Heart left ventricle (tissue), 16 donors: ENCODE measurements around the gene RAB12. TPM values are rescaled to one million over a fixed set of nuclear protein-coding genes. Genes with fewer than 3 reads are reported as not detected.

Experiments
- ATAC-seq, 4 donors: fragments of 200-7000 bp; cut with Tn5 transposase; one replicate each; pipeline ENCODE4 v1.9.1; 2020 to 2022; ENCODE audit warnings: moderate library complexity in 4 of 4, mild to moderate bottlenecking in 3 of 4, moderate number of reproducible peaks in 1 of 4
- DNase-seq, 5 donors: peaks; one replicate each; pipeline ENCODE4 v3.0.0-alpha.2; 2020
- H3K27ac ChIP-seq, 12 donors: fragments of 200-600 bp; sonication (generic) in 4 of 12; one replicate each; pipeline versions ENCODE4 v1.5.0 to v1.8.0; 2016 to 2022; ENCODE audit warnings: mild to moderate bottlenecking in 2 of 12
- H3K27me3 ChIP-seq, 9 donors: fragments of 200-600 bp; sonication (generic) in 2 of 9; one replicate each; pipeline versions ENCODE4 v1.5.1 to v1.8.0; 2016 to 2022; ENCODE audit warnings: mild to moderate bottlenecking in 3 of 9
- H3K36me3 ChIP-seq, 9 donors: fragments of 200-600 bp; sonication (generic) in 2 of 9; one replicate each; pipeline versions ENCODE4 v1.5.0 to v1.8.0; 2018 to 2022; ENCODE audit warnings: mild to moderate bottlenecking in 2 of 9
- H3K4me1 ChIP-seq, 12 donors: fragments of 200-600 bp; sonication (generic) in 4 of 12; one replicate each; pipeline versions ENCODE4 v1.5.0 to v1.8.0; 2016 to 2022; ENCODE audit warnings: mild to moderate bottlenecking in 3 of 12
- H3K4me3 ChIP-seq, 12 donors: fragments of 200-600 bp; sonication (generic) in 4 of 12; one replicate each; pipeline versions ENCODE4 v1.5.0 to v1.8.0; 2017 to 2022; ENCODE audit warnings: mild to moderate bottlenecking in 9 of 12, moderate library complexity in 4 of 12
- H3K9me3 ChIP-seq, 12 donors: fragments of 200-600 bp; sonication (generic) in 4 of 12; one replicate each; pipeline versions ENCODE4 v1.5.0 to v1.8.0; 2016 to 2022; ENCODE audit warnings: mild to moderate bottlenecking in 1 of 12
- POLR2A ChIP-seq, 2 donors: fragments of 450-650 bp; IDR thresholded peaks; one replicate each; pipeline ENCODE4 v1.6.1; 2017; ENCODE audit warnings: antibody characterized with exemption in 2 of 2, mild to moderate bottlenecking in 2 of 2, moderate library complexity in 2 of 2
- WGBS, 4 donors: extraction: QIAGEN DNeasy Blood & Tissue Kit in 2 of 4; methylation state at CpG; one replicate each; pipeline versions ENCODE4 v1.1.5 to v1.1.7; 2013 to 2018; 5-methylcytosine and 5-hydroxymethylcytosine counted together
- intact Hi-C, 10 donors: fragments of 100-400 bp; cut with DNase I; formaldehyde crosslinking; loops; one replicate each; pipeline versions ENCODE4 v1.11.1 to v1.14.2; 2022
- polyA plus RNA-seq, 2 donors: library from polyadenylated mRNA; stranded (reverse); fragments of 200-250 nt; gene quantifications; one replicate each; pipeline ENCODE4 v1.2.3, GENCODE V29; 2013
- total RNA-seq, 9 donors: library from RNA; depleted of rRNA in 2 of 9; stranded (reverse); fragments of >200 nt in 2 of 9; fragmentation: NEBNext Ultra II Directional in 3 of 9; extraction: Animal tissue kit (Norgen Biotek cat#: 25700) in 3 of 9; gene quantifications; one replicate each; pipeline versions ENCODE4 v1.1.0 to v1.2.4, GENCODE V29; 2016 to 2023
- TF ChIP-seq, protein P1 (sequence below), 12 donors: fragments of 200-600 bp; sonication (generic) in 4 of 12; IDR thresholded peaks; one replicate each; pipeline versions ENCODE4 v1.5.0 to v1.8.0; 2018 to 2022; ENCODE audit warnings: antibody characterized with exemption in 12 of 12, mild to moderate bottlenecking in 5 of 12
- donor health status: ischemic (EF 13 %, LVEDD 7.1; RV severe dilation, severe dysfunction).
- donor health status: healthy with polysubstance abuse.
- donor health status: DM: no; HTN: yes; CAD: no.
- donor health status: DM: no; HTN: no; CAD: no.
- donor health status: ischemic (EF 25% LVEDD 6.9; RV normal size, moderate dysfunction).
- donor health status: ischemic (EF 25% LVEDD 5.7; RV mildly dilated, moderate dysfunction).
- donor health status: healthy.
- donor health status: DM: yes; HTN: yes; CAD: no.
- donor health status: ischemic (EF 35%, LVEDD 5.7; RV mildly dilated, moderate dysfunction).
- donor health status: nonischemic (EF 11% LVEDD 7.7; RV severe dilation, severe dysfunction).
- donor health status: DM: yes; HTN: yes; CAD: no.
- donor health status: PGD.
- donor health status: ischemic (EF 29% LVEDD 5.4; RV normal size, mild dysfunction).
- donor health status: nonischemic (EF 23%, LVEDD 6.1; RV moderate dilation, normal function).

Gene RAB12
- total and polyA plus RNA-seq, 11 donors, result 51.5 to 123 (median 82.3) TPM

- intact Hi-C loops, result no loop called here
- ATAC-seq, result peak in 3 of 4 donors; percentile 27 to 49 (median 46)
- H3K4me3 ChIP-seq, result no peak overlapping the region
- no peak overlapping the region for H3K27ac ChIP-seq
- H3K4me1 ChIP-seq, result peaks cover 0 to 44% (median 13%) of the 10 kb centered on the region in 12 donors
- no peaks in the 10 kb centered on the region for H3K27me3 ChIP-seq
- DNase-seq, result no peak
- TF ChIP-seq POLR2A (IDR thresholded peaks at IDR 0.05), result no peak
- TF ChIP-seq, protein P1, sequence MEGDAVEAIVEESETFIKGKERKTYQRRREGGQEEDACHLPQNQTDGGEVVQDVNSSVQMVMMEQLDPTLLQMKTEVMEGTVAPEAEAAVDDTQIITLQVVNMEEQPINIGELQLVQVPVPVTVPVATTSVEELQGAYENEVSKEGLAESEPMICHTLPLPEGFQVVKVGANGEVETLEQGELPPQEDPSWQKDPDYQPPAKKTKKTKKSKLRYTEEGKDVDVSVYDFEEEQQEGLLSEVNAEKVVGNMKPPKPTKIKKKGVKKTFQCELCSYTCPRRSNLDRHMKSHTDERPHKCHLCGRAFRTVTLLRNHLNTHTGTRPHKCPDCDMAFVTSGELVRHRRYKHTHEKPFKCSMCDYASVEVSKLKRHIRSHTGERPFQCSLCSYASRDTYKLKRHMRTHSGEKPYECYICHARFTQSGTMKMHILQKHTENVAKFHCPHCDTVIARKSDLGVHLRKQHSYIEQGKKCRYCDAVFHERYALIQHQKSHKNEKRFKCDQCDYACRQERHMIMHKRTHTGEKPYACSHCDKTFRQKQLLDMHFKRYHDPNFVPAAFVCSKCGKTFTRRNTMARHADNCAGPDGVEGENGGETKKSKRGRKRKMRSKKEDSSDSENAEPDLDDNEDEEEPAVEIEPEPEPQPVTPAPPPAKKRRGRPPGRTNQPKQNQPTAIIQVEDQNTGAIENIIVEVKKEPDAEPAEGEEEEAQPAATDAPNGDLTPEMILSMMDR (IDR thresholded peaks at IDR 0.05), result no peak
- 64 to 93% (median 87%) methylated on average over 3 to 5 of the region's 5 CpGs for WGBS, 4 donors
- no peaks in the 10 kb centered on the region for H3K9me3 ChIP-seq
- H3K36me3 ChIP-seq, result peaks cover 0 to 93% (median 58%) of the 10 kb centered on the region in 9 donors
These were observed 22.0 kb downstream of the RAB12 start for GRCh38 chr18:8631265-8631664.

DNA sequence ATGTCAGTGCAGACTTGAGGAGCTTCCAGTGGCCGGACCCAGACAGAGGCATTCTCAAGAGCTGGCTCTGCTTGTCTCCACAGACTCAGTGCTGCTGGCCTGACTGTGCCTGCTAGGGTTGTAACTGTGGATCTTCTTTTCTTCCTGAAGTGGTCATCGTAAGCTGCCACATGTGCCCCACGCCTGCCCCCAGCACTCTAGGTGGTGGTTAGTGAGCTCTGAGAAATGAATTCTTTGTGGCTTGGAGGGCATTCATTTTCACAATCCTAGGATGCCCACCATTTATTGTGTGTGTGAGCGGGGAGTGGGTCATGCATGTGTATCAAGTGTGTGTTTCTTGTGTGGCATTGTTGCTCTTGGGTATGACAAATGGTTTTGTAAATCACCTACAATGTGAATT, 23.1 kb downstream of the RAB12 start:
- WGBS, 4 donors, result 91 to 94% (median 94%) methylated on average over 4 of the region's 4 CpGs
- intact Hi-C loops, result no loop called here
- DNase-seq, result no peak
- peaks cover 0 to 38% (median 6%) of the 10 kb centered on the region in 12 donors for H3K4me1 ChIP-seq
- no peaks in the 10 kb centered on the region for H3K27me3 ChIP-seq
- TF ChIP-seq, protein P1 (IDR thresholded peaks at IDR 0.05), result no peak
- TF ChIP-seq POLR2A (IDR thresholded peaks at IDR 0.05), result no peak
- peaks cover 0 to 93% (median 58%) of the 10 kb centered on the region in 9 donors for H3K36me3 ChIP-seq
- ATAC-seq, result no peak
- no peak overlapping the region for H3K27ac ChIP-seq
- H3K9me3 ChIP-seq, result no peaks in the 10 kb centered on the region
- H3K4me3 ChIP-seq, result no peak overlapping the region

DNA sequence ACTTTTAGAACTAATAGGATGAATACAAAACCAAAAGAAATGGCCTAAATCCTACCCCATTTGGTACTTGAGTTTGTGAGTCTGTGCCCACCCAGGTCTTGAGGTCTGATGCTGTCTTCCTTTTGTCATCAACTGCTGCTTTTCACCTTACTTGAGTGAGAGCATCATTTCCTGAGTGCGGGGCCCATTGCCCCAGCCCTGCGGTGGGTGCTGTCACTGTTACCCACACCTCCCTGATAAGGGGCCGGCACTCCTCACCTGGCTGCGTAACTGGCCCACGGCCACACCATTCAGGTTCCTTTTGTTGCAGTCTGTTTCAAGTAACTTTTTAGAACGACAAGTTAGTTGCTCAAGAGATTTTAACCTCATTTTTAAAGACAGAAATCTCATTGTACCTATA, 25.3 kb downstream of the RAB12 start:
- ATAC-seq (no peak), DNase-seq (no peak)
- H3K4me1 ChIP-seq, result peaks cover 0 to 22% (median 1%) of the 10 kb centered on the region in 12 donors
- no peak overlapping the region for H3K27ac ChIP-seq
- H3K27me3 ChIP-seq, result no peaks in the 10 kb centered on the region
- peaks cover 2 to 100% (median 73%) of the 10 kb centered on the region in 9 donors for H3K36me3 ChIP-seq
- H3K9me3 ChIP-seq, result no peaks in the 10 kb centered on the region
- TF ChIP-seq, protein P1 (IDR thresholded peaks at IDR 0.05), result no peak
- TF ChIP-seq POLR2A (IDR thresholded peaks at IDR 0.05), result no peak
- 93 to 96% (median 94%) methylated on average over 6 of the region's 6 CpGs for WGBS, 4 donors
- H3K4me3 ChIP-seq, result no peak overlapping the region
- intact Hi-C loops, result no loop called here

GRCh38 chr18:8635087-8635486, 25.9 kb downstream of the RAB12 start:
- Histone ChIP-seq H3K27me3 (no peaks in the 10 kb centered on the region), H3K4me3 (no peak overlapping the region), H3K27ac (no peak overlapping the region), H3K36me3 (peaks cover 5 to 100% (median 73%) of the 10 kb centered on the region in 9 donors), H3K9me3 (no peaks in the 10 kb centered on the region), H3K4me1 (peaks cover 0 to 16% (median 0%) of the 10 kb centered on the region in 12 donors)
- intact Hi-C loops, result no loop called here
- DNase-seq (no peak), ATAC-seq (no peak)
- 95 to 98% (median 97%) methylated on average over 3 of the region's 3 CpGs for WGBS, 4 donors
- TF ChIP-seq, protein P1 (IDR thresholded peaks at IDR 0.05), result no peak
- no peak for TF ChIP-seq POLR2A (IDR thresholded peaks at IDR 0.05)
